H9 (cell line): ENCODE measurements around the gene HCRTR2. TPM values are rescaled to one million over a fixed set of nuclear protein-coding genes. Genes with fewer than 3 reads are reported as not detected.

Experiments
- DNase-seq: peaks from one replicate; pipeline ENCODE4 v3.0.0-alpha.2; 2017
- H2AFZ ChIP-seq: one replicate; pipeline ENCODE4 v1.6.1; 2013; ENCODE audit warnings: mild to moderate bottlenecking, low read length, control low read depth, moderate library complexity
- H2AK5ac ChIP-seq: 2 replicates; pipeline ENCODE4 v1.6.1; 2013; ENCODE audit warnings: low read length, control low read depth, mixed read lengths; ENCODE audit not compliant: insufficient read length
- H2BK120ac ChIP-seq: one replicate; pipeline ENCODE4 v1.6.1; 2013; ENCODE audit warnings: low read depth, mild to moderate bottlenecking, low read length, control low read depth, inconsistent platforms; ENCODE audit not compliant: poor library complexity, severe bottlenecking
- H2BK12ac ChIP-seq: 2 replicates; pipeline ENCODE4 v1.6.1; 2013; ENCODE audit warnings: low read length, control low read depth, mixed read lengths, low read depth; ENCODE audit not compliant: insufficient read length
- H2BK15ac ChIP-seq: 2 replicates; pipeline ENCODE4 v1.6.1; 2013; ENCODE audit warnings: low read depth, low read length, control low read depth
- H2BK20ac ChIP-seq: one replicate; pipeline ENCODE4 v1.6.1; 2013; ENCODE audit warnings: low read depth, mild to moderate bottlenecking, low read length, control low read depth, inconsistent platforms; ENCODE audit not compliant: poor library complexity, severe bottlenecking
- H2BK5ac ChIP-seq: 2 replicates; pipeline ENCODE4 v1.6.1; 2013; ENCODE audit warnings: low read length, control low read depth, mixed read lengths; ENCODE audit not compliant: insufficient read length
- H3K14ac ChIP-seq: 2 replicates; pipeline ENCODE4 v1.6.1; 2013; ENCODE audit warnings: low read length, control low read depth; ENCODE audit not compliant: insufficient read depth
- H3K18ac ChIP-seq: 2 replicates; pipeline ENCODE4 v1.6.1; 2013; ENCODE audit warnings: low read depth, mild to moderate bottlenecking, mixed read lengths, low read length, control low read depth; ENCODE audit not compliant: insufficient read length
- H3K23ac ChIP-seq: 2 replicates; pipeline ENCODE4 v1.6.1; 2013; ENCODE audit warnings: low read length, control low read depth, mixed read lengths, low read depth; ENCODE audit not compliant: insufficient read length
- H3K23me2 ChIP-seq: 2 replicates; pipeline ENCODE4 v1.6.1; 2013; ENCODE audit warnings: low read depth, mild to moderate bottlenecking, mixed read lengths, low read length, control low read depth; ENCODE audit not compliant: insufficient read length, poor library complexity, severe bottlenecking
- H3K27ac ChIP-seq: 2 replicates; pipeline ENCODE4 v1.5.1; 2013; ENCODE audit warnings: low read length, control low read depth, mixed read lengths, low read depth; ENCODE audit not compliant: insufficient read length
- H3K27me3 ChIP-seq: 2 replicates; pipeline ENCODE4 v1.6.1; 2013; ENCODE audit warnings: low read length, control low read depth, inconsistent platforms; ENCODE audit not compliant: insufficient read depth
- H3K4ac ChIP-seq: 2 replicates; pipeline ENCODE4 v1.6.1; 2013; ENCODE audit warnings: low read depth, mild to moderate bottlenecking, control low read depth, inconsistent platforms, low read length, moderate library complexity
- H3K4me1 ChIP-seq: 2 replicates; pipeline ENCODE4 v1.6.1; 2013; ENCODE audit warnings: low read length, control low read depth, inconsistent platforms; ENCODE audit not compliant: insufficient read depth
- H3K4me2 ChIP-seq: 2 replicates; pipeline ENCODE4 v1.6.1; 2013; ENCODE audit warnings: low read length, control low read depth, mixed read lengths; ENCODE audit not compliant: insufficient read length, insufficient read depth
- H3K56ac ChIP-seq: 2 replicates; pipeline ENCODE4 v1.6.1; 2013; ENCODE audit warnings: low read depth, mild to moderate bottlenecking, mixed read lengths, low read length, control low read depth; ENCODE audit not compliant: insufficient read length
- H3K79me1 ChIP-seq: 2 replicates; pipeline ENCODE4 v1.6.1; 2013; ENCODE audit warnings: low read depth, mild to moderate bottlenecking, moderate library complexity, low read length, control low read depth, inconsistent platforms; ENCODE audit not compliant: insufficient read depth, poor library complexity, severe bottlenecking
- H3K79me2 ChIP-seq: 2 replicates; pipeline ENCODE4 v1.6.1; 2013; ENCODE audit warnings: low read length, control low read depth, inconsistent platforms; ENCODE audit not compliant: insufficient read depth
- H3K9ac ChIP-seq: 2 replicates; pipeline ENCODE4 v1.6.1; 2013; ENCODE audit warnings: low read length, control low read depth, mixed read lengths; ENCODE audit not compliant: insufficient read length; ENCODE audit errors: extremely low read depth
- H3K9me3 ChIP-seq: one replicate; pipeline ENCODE4 v1.6.1; 2013; ENCODE audit warnings: low read depth, low read length, inconsistent platforms; ENCODE audit not compliant: control insufficient read depth
- H3T11ph ChIP-seq: one replicate; pipeline ENCODE4 v1.6.1; 2013; ENCODE audit warnings: mild to moderate bottlenecking, low read length, control low read depth, inconsistent platforms
- H4K20me1 ChIP-seq: one replicate; pipeline ENCODE4 v1.6.1; 2013; ENCODE audit not compliant: control insufficient read depth, insufficient read length, insufficient read depth
- H4K5ac ChIP-seq: 2 replicates; pipeline ENCODE4 v1.6.1; 2013; ENCODE audit warnings: low read depth, mild to moderate bottlenecking, mixed read lengths, low read length, control low read depth; ENCODE audit not compliant: insufficient read length
- H4K8ac ChIP-seq: replicated peaks from 2 replicates; pipeline ENCODE4 v1.6.1; 2013; ENCODE audit warnings: low read length, control low read depth, mixed read lengths, low read depth; ENCODE audit not compliant: insufficient read length
- H4K91ac ChIP-seq: 2 replicates; pipeline ENCODE4 v1.6.1; 2013; ENCODE audit warnings: low read depth, mild to moderate bottlenecking, moderate library complexity, mixed read lengths, low read length, control low read depth; ENCODE audit not compliant: insufficient read length
- H3K27ac Mint-ChIP-seq, 3 experiments: 2 replicates in 2 of 3; 3 replicates in 1 of 3; pipeline ENCODE4 v1.8.0; 2020 to 2021; ENCODE audit warnings: mixed read lengths in 3 of 3, mild to moderate bottlenecking in 1 of 3, moderate library complexity in 1 of 3
- H3K27me3 Mint-ChIP-seq: 2 replicates; pipeline ENCODE4 v1.8.0; 2021; ENCODE audit warnings: low read depth, mild to moderate bottlenecking, moderate library complexity, mixed read lengths
- H3K36me3 Mint-ChIP-seq, 3 experiments: 2 replicates in 2 of 3; 3 replicates in 1 of 3; pipeline ENCODE4 v1.8.0; 2020 to 2021; ENCODE audit warnings: low read depth in 3 of 3, mixed read lengths in 3 of 3; ENCODE audit not compliant: insufficient read depth in 1 of 3
- H3K4me1 Mint-ChIP-seq, 2 experiments: 2 replicates each; pipeline ENCODE4 v1.8.0; 2020; ENCODE audit warnings: mixed read lengths in 2 of 2
- H3K4me3 Mint-ChIP-seq, 2 experiments: 2 replicates in 1 of 2; 3 replicates in 1 of 2; pipeline ENCODE4 v1.8.0; 2020 to 2021; ENCODE audit warnings: mild to moderate bottlenecking in 2 of 2, mixed read lengths in 2 of 2, moderate library complexity in 1 of 2
- H3K9me3 Mint-ChIP-seq, 2 experiments: 2 replicates in 1 of 2; 3 replicates in 1 of 2; pipeline ENCODE4 v1.8.0; 2020; ENCODE audit warnings: mild to moderate bottlenecking in 2 of 2, mixed read lengths in 2 of 2, moderate library complexity in 1 of 2
- CTCF ChIP-seq: fragments of 200-600 bp; sonication (generic); conservative IDR thresholded peaks from 3 replicates; pipeline ENCODE4 v1.8.0; 2021; ENCODE audit warnings: antibody characterized with exemption, mild to moderate bottlenecking
- WGBS: extraction: QIAGEN DNeasy Blood & Tissue Kit; methylation state at CpG from one replicate; pipeline ENCODE4 v1.1.7; 2013; ENCODE audit warnings: missing lambda C conversion rate, low lambda C conversion rate, mixed read lengths; ENCODE audit not compliant: insufficient read length; ENCODE audit errors: extremely low coverage; 5-methylcytosine and 5-hydroxymethylcytosine counted together
- total RNA-seq: library from RNA; stranded (reverse); gene quantifications from 2 replicates; pipeline ENCODE4 v1.2.1, GENCODE V29; 2021

Gene HCRTR2
- total RNA-seq, 1 experiment from 2014 or later: not detected

GRCh38 chr6:55175078-55176049, 1.0 kb downstream of the HCRTR2 start:
- H2BK20ac ChIP-seq: no peak overlapping the region
- Mint-ChIP-seq H3K9me3 (no peaks in the 10 kb centered on the region), H3K27me3 (peaks cover 48% of the 10 kb centered on the region), H3K27ac (no peak overlapping the region), H3K36me3 (no peaks in the 10 kb centered on the region), H3K4me3 (peak overlapping the region; percentile 68 to 89), H3K4me1 (peaks cover 11 to 14% of the 10 kb centered on the region in 2 experiments)
- no peak overlapping the region for H4K91ac ChIP-seq
- H3K27me3 ChIP-seq: peaks cover 4% of the 10 kb centered on the region; the same call in 1 of the 2 replicates
- H3K14ac ChIP-seq: no peak overlapping the region
- H3T11ph ChIP-seq: no peak overlapping the region
- no peak overlapping the region for H2BK12ac ChIP-seq
- H2AK5ac ChIP-seq: no peak overlapping the region
- H3K23me2 ChIP-seq: peaks cover 17% of the 10 kb centered on the region
- H3K4me2 ChIP-seq: peak overlapping the region; percentile 87
- no peaks in the 10 kb centered on the region for H3K79me2 ChIP-seq
- H2BK120ac ChIP-seq: no peak overlapping the region
- H3K23ac ChIP-seq: no peak overlapping the region
- no peak overlapping the region for H3K9ac ChIP-seq
- H3K27ac ChIP-seq: no peak overlapping the region
- peak; percentile 38; the same call in 1 of the 3 replicates for TF ChIP-seq CTCF
- DNase-seq: peak; percentile 28
- H3K56ac ChIP-seq: no peak overlapping the region
- H3K79me1 ChIP-seq: no peaks in the 10 kb centered on the region
- no peak overlapping the region for H4K8ac ChIP-seq
- H2AFZ ChIP-seq: no peak overlapping the region
- no peak overlapping the region for H3K18ac ChIP-seq
- no peak overlapping the region for H4K5ac ChIP-seq
- no peak overlapping the region for H2BK5ac ChIP-seq
- no CpG with 5 or more reads among the region's 11 CpGs for WGBS
- no peak overlapping the region for H2BK15ac ChIP-seq
- no peaks in the 10 kb centered on the region; the same call in 1 of the 2 replicates for H3K4me1 ChIP-seq
- H3K4ac ChIP-seq: no peak overlapping the region
- no peaks in the 10 kb centered on the region for H4K20me1 ChIP-seq
- no peaks in the 10 kb centered on the region for H3K9me3 ChIP-seq
